BE2C (cell line): ENCODE data around the gene SLC29A1.
A peak's percentile ranks its signal among the peaks of the same experiment; 100 is the strongest.

ENCODE experiments used
- DNase-seq: peaks from one replicate; pipeline ENCODE4 v3.0.0-alpha.2; 2020
- H3K27me3 ChIP-seq: fragments of 250-450 bp; sonication (Bioruptor Pico); 2 replicates; pipeline ENCODE4 v1.5.1; 2020; ENCODE audit warnings: mild to moderate bottlenecking
- H3K36me3 ChIP-seq: fragments of 250-450 bp; sonication (Bioruptor Pico); 2 replicates; pipeline ENCODE4 v1.5.1; 2020; ENCODE audit warnings: mild to moderate bottlenecking
- H3K4me1 ChIP-seq: fragments of 250-450 bp; sonication (Bioruptor Pico); 2 replicates; pipeline ENCODE4 v1.5.1; 2020
- H3K4me3 ChIP-seq: 2 replicates; pipeline ENCODE4 v1.5.1; 2011; ENCODE audit warnings: low read depth, low read length
- H3K9me3 ChIP-seq: fragments of 250-450 bp; sonication (Bioruptor Pico); 2 replicates; pipeline ENCODE4 v1.5.1; 2020
- CTCF ChIP-seq: IDR thresholded peaks from 2 replicates; pipeline ENCODE4 v1.5.1; 2012; ENCODE audit warnings: mild to moderate bottlenecking, low read depth, low read length

Gene SLC29A1

GRCh38 chr6:44262467-44263353, 39.3 kb downstream of the SLC29A1 start:
- peak overlapping the region; percentile 7; the same call in 1 of the 2 replicates for H3K4me3 ChIP-seq
- H3K36me3 ChIP-seq, result peaks cover 6% of the 10 kb centered on the region
- DNase-seq, result no peak
- TF ChIP-seq CTCF, result no peak
- no peaks in the 10 kb centered on the region for H3K9me3 ChIP-seq
- no peaks in the 10 kb centered on the region for H3K27me3 ChIP-seq
- no peaks in the 10 kb centered on the region for H3K4me1 ChIP-seq

GRCh38 chr6:44263354-44264100, 40.1 kb downstream of the SLC29A1 start:
- Histone ChIP-seq H3K9me3 (no peaks in the 10 kb centered on the region), H3K4me3 (peak overlapping the region; percentile 86), H3K4me1 (no peaks in the 10 kb centered on the region), H3K36me3 (peaks cover 3% of the 10 kb centered on the region), H3K27me3 (no peaks in the 10 kb centered on the region)
- no peak for TF ChIP-seq CTCF
- no peak for DNase-seq

GRCh38 chr6:44264154-44265006, 41.0 kb downstream of the SLC29A1 start:
- Histone ChIP-seq H3K36me3 (no peaks in the 10 kb centered on the region; the same call in none of the 2 replicates), H3K27me3 (no peaks in the 10 kb centered on the region), H3K4me1 (no peaks in the 10 kb centered on the region), H3K4me3 (peak overlapping the region; percentile 86), H3K9me3 (no peaks in the 10 kb centered on the region)
- no peak for DNase-seq
- no peak for TF ChIP-seq CTCF

DNA sequence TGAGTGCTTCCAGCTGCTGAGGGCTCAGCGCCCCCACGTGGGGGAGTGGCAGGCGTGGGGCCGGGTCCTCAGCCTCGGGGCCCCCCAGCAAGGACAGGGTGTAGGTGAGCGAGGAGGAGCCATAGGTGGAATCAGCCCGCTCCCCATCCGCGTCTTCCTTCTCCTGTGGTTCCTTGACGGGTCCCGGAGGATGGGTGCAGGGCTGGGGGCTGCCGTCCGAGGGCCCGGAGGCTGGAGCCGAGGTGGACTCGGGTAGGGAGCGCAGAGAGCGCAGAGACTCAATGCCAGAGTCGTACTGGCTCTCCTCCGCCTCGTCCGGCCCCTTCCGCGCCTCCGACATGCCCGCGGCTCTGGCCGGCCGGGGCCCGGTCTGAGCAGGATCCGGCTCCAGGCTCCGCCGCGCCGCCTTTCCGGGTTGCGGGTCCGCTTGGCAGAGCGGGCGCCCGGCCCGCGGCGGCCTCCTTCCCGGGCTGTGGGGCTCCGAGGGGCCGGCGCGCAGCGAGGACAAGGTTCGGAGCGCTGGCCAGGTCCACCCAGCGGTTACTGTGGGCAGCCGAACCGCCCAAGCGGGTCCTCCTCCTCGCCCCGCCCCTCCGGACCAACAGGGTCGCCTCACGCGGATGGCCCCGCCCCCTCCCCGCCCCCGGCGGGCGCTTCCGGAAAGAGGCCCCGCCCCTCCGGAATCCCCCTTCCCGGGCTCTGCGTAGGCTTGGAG, 41.8 kb downstream of the SLC29A1 start, which contains the start of gene NFKBIE:
NFKBIE (minus strand) TSS at position 545 of the 715 bp plus-strand sequence; CDS start at position 340, 205 bp downstream.
- H3K4me3 ChIP-seq, result peak within 1 kb of the TSS; percentile 86
- peak; percentile 96 for DNase-seq
- H3K9me3 ChIP-seq, result no peaks in the 10 kb centered on the region
- H3K36me3 ChIP-seq, result no peaks in the 10 kb centered on the region; the same call in none of the 2 replicates
- H3K4me1 ChIP-seq, result no peaks in the 10 kb centered on the region
- H3K27me3 ChIP-seq, result no peaks in the 10 kb centered on the region
- TF ChIP-seq CTCF, result peak; percentile 43

- H3K36me3 ChIP-seq, result no peaks in the 10 kb centered on the region; the same call in 1 of the 2 replicates
- no peak for DNase-seq
- no peaks in the 10 kb centered on the region for H3K27me3 ChIP-seq
- no peak for TF ChIP-seq CTCF
- no peaks in the 10 kb centered on the region for H3K9me3 ChIP-seq
- H3K4me3 ChIP-seq, result peak overlapping the region; percentile 86
- H3K4me1 ChIP-seq, result no peaks in the 10 kb centered on the region
These were observed 42.4 kb downstream of the SLC29A1 start for GRCh38 chr6:44265722-44266233.
